KMS-11 (cell line): ENCODE results near the gene NAV2.
"Not testable (repeated sequence)": the region's sequence is repeated elsewhere in the genome, so short reads cannot be mapped to it uniquely, and the experiment has no call there.

Experiments
- H2AFZ ChIP-seq: fragments of 200-600 bp; sonication (generic); 2 replicates; pipeline ENCODE4 v1.6.1; 2016; ENCODE audit warnings: antibody characterized with exemption, mixed run types, low read depth
- H3K27ac ChIP-seq: fragments of 200-600 bp; sonication (generic); 2 replicates; pipeline ENCODE4 v1.6.1; 2016; ENCODE audit warnings: mild to moderate bottlenecking, mixed run types
- H3K27me3 ChIP-seq: fragments of 200-600 bp; sonication (generic); 2 replicates; pipeline ENCODE4 v1.6.1; 2017; ENCODE audit warnings: mild to moderate bottlenecking, low read depth, mixed run types, moderate library complexity; ENCODE audit not compliant: insufficient read depth
- H3K36me3 ChIP-seq: fragments of 200-600 bp; sonication (generic); 2 replicates; pipeline ENCODE4 v1.6.1; 2017; ENCODE audit warnings: mild to moderate bottlenecking, mixed run types; ENCODE audit not compliant: insufficient read depth
- H3K4me1 ChIP-seq: fragments of 200-600 bp; sonication (generic); 2 replicates; pipeline ENCODE4 v1.6.1; 2016; ENCODE audit warnings: mild to moderate bottlenecking, low read depth, mixed run types; ENCODE audit not compliant: poor library complexity, severe bottlenecking
- H3K4me2 ChIP-seq: fragments of 200-600 bp; sonication (generic); 2 replicates; pipeline ENCODE4 v1.7.0; 2016; ENCODE audit warnings: mild to moderate bottlenecking, mixed run types
- H3K4me3 ChIP-seq: fragments of 200-600 bp; sonication (generic); IDR thresholded peaks from 2 replicates; pipeline ENCODE4 v1.6.1; 2017; ENCODE audit warnings: low read depth, low read length, mixed read lengths; ENCODE audit not compliant: insufficient read depth
- H3K79me2 ChIP-seq: fragments of 200-600 bp; sonication (generic); 2 replicates; pipeline ENCODE4 v1.6.1; 2016; ENCODE audit warnings: low read depth, mixed run types; ENCODE audit not compliant: insufficient read depth
- H3K9ac ChIP-seq: fragments of 200-600 bp; sonication (generic); 2 replicates; pipeline ENCODE4 v1.6.1; 2016; ENCODE audit warnings: mild to moderate bottlenecking, mixed run types
- H4K20me1 ChIP-seq: fragments of 200-600 bp; sonication (generic); 2 replicates; pipeline ENCODE4 v1.6.1; 2016; ENCODE audit warnings: mild to moderate bottlenecking, mixed run types; ENCODE audit not compliant: insufficient read depth
- CTCF ChIP-seq: fragments of 200-600 bp; sonication (generic); conservative IDR thresholded peaks from 2 replicates; pipeline ENCODE4 v1.6.1; 2017; ENCODE audit warnings: low read depth, mild to moderate bottlenecking, antibody characterized with exemption, low read length, moderate library complexity, mixed read lengths

Gene NAV2

GRCh38 chr11:19922689-19923035, 210.0 kb downstream of the NAV2 start:
- Histone ChIP-seq H2AFZ (no peak overlapping the region), H3K4me2 (no peak overlapping the region), H3K4me1 (no peaks in the 10 kb centered on the region), H3K4me3 (no peak overlapping the region), H4K20me1 (no peaks in the 10 kb centered on the region), H3K27me3 (no peaks in the 10 kb centered on the region), H3K36me3 (no peaks in the 10 kb centered on the region), H3K9ac (no peak overlapping the region), H3K27ac (no peak overlapping the region), H3K79me2 (no peaks in the 10 kb centered on the region)
- TF ChIP-seq CTCF: no peak

- Histone ChIP-seq H4K20me1 (no peaks in the 10 kb centered on the region), H3K79me2 (no peaks in the 10 kb centered on the region), H3K4me1 (no peaks in the 10 kb centered on the region), H3K36me3 (no peaks in the 10 kb centered on the region), H3K4me3 (no peak overlapping the region), H3K27ac (no peak overlapping the region), H3K9ac (no peak overlapping the region), H2AFZ (no peak overlapping the region), H3K27me3 (no peaks in the 10 kb centered on the region), H3K4me2 (no peak overlapping the region)
- TF ChIP-seq CTCF: no peak
Measured at GRCh38 chr11:19923626-19924025, 211.0 kb downstream of the NAV2 start.

- H4K20me1 ChIP-seq: no peaks in the 10 kb centered on the region
- no peak overlapping the region for H3K27ac ChIP-seq
- no peak overlapping the region for H3K4me2 ChIP-seq
- H3K4me1 ChIP-seq: no peaks in the 10 kb centered on the region
- no peak for TF ChIP-seq CTCF
- no peak overlapping the region for H3K4me3 ChIP-seq
- no peak overlapping the region for H2AFZ ChIP-seq
- H3K36me3 ChIP-seq: no peaks in the 10 kb centered on the region
- no peaks in the 10 kb centered on the region for H3K79me2 ChIP-seq
- H3K9ac ChIP-seq: no peak overlapping the region
- no peaks in the 10 kb centered on the region for H3K27me3 ChIP-seq
Measured at GRCh38 chr11:19924311-19924710, 211.7 kb downstream of the NAV2 start.

GRCh38 chr11:19924716-19925115, 212.1 kb downstream of the NAV2 start:
- Histone ChIP-seq H3K79me2 (no peaks in the 10 kb centered on the region), H3K4me1 (no peaks in the 10 kb centered on the region), H3K36me3 (no peaks in the 10 kb centered on the region), H3K9ac (no peak overlapping the region), H3K4me3 (no peak overlapping the region), H3K27ac (no peak overlapping the region), H3K4me2 (no peak overlapping the region), H2AFZ (no peak overlapping the region), H4K20me1 (no peaks in the 10 kb centered on the region), H3K27me3 (no peaks in the 10 kb centered on the region)
- TF ChIP-seq CTCF: no peak

- H4K20me1 ChIP-seq, H2AFZ ChIP-seq, H3K9ac ChIP-seq, H3K4me3 ChIP-seq, H3K79me2 ChIP-seq, H3K27ac ChIP-seq, H3K36me3 ChIP-seq, H3K27me3 ChIP-seq, H3K4me1 ChIP-seq, H3K4me2 ChIP-seq: not testable (repeated sequence)
Measured at GRCh38 chr11:19927403-19927802, 214.8 kb downstream of the NAV2 start.
